Endothelial cell of umbilical vein (primary cell): ENCODE data around the gene ST8SIA2. TPM values are rescaled to one million over a fixed set of nuclear protein-coding genes. Genes with fewer than 3 reads are reported as not detected.

Source experiments
- BruUV-seq: library from RNA; stranded (reverse); fragments of 400-500 nt; replicated peaks from 2 replicates; lab custom pipeline; 2021; lab: Mats Ljungman, UMichigan
- CTCF ChIA-PET: fragments of 300-600, 350-600 bp; sonication (Branson Sonifier 250); formaldehyde crosslinking; loops from one replicate; lab custom pipeline; 2021; ENCODE audit warnings: antibody characterized with exemption, inconsistent platforms; lab: Charles Lee
- POLR2A ChIA-PET: fragments of 300-600, 350-600 bp; sonication (Branson Sonifier 250); formaldehyde crosslinking; loops from one replicate; lab custom pipeline; 2021; ENCODE audit warnings: antibody characterized with exemption, inconsistent platforms; lab: Charles Lee
- DNase-seq: peaks from one replicate; pipeline ENCODE4 v3.0.0-alpha.2; 2011; ENCODE audit warnings: low read depth, low spot score
- FAIRE-seq: peaks from 2 replicates; lab custom pipeline; 2011; peaks lifted over from hg19 to GRCh38; lab: Jason Lieb, UNC
- H2AFZ ChIP-seq: 2 replicates; pipeline ENCODE4 v1.6.0; 2012; ENCODE audit warnings: low read depth, low read length, control low read depth, inconsistent platforms
- H3K27ac ChIP-seq: 2 replicates; pipeline ENCODE4 v1.5.1; 2011; ENCODE audit warnings: low read depth, mild to moderate bottlenecking, control low read depth, low read length, moderate library complexity; ENCODE audit not compliant: insufficient read depth
- H3K27me3 ChIP-seq, 2 experiments: 2 replicates each; pipeline versions ENCODE4 v1.6.0 to v1.6.1; 2011; ENCODE audit warnings: low read length in 2 of 2, mixed read lengths in 1 of 2; ENCODE audit not compliant: control insufficient read depth in 2 of 2, insufficient read depth in 2 of 2
- H3K36me3 ChIP-seq, 2 experiments: 2 replicates in 1 of 2; 3 replicates in 1 of 2; pipeline ENCODE4 v1.5.1; 2011; ENCODE audit warnings: low read length in 2 of 2, mild to moderate bottlenecking in 1 of 2, moderate library complexity in 1 of 2; ENCODE audit not compliant: control insufficient read depth in 2 of 2, insufficient read depth in 2 of 2; ENCODE audit errors: extremely low read depth in 1 of 2
- H3K4me1 ChIP-seq: 3 replicates; pipeline ENCODE4 v1.5.1; 2011; ENCODE audit warnings: mild to moderate bottlenecking, low read length; ENCODE audit not compliant: control insufficient read depth, insufficient read depth; ENCODE audit errors: extremely low read depth
- H3K4me2 ChIP-seq: 2 replicates; pipeline ENCODE4 v1.6.1; 2011; ENCODE audit warnings: low read length, control low read depth, mixed read lengths; ENCODE audit not compliant: insufficient read depth
- H3K4me3 ChIP-seq, 3 experiments: fragments of 200-600 bp in 1 of 3; sonication (generic), shearing (Covaris generic) in 1 of 3; replicated peaks in 1 of 3; 2 replicates each; pipeline ENCODE4 v1.5.1; 2011 to 2016; ENCODE audit warnings: control low read depth in 3 of 3, low read length in 3 of 3, mild to moderate bottlenecking in 2 of 3, inconsistent platforms in 1 of 3, low read depth in 1 of 3, moderate library complexity in 1 of 3; ENCODE audit not compliant: insufficient read depth in 1 of 3
- H3K79me2 ChIP-seq: 2 replicates; pipeline ENCODE4 v1.6.0; 2012; ENCODE audit warnings: low read length, inconsistent platforms; ENCODE audit not compliant: control insufficient read depth, insufficient read depth
- H3K9ac ChIP-seq: replicated peaks from 2 replicates; pipeline ENCODE3; 2011; ENCODE audit warnings: low read length, control low read depth; ENCODE audit not compliant: insufficient read depth; ENCODE audit errors: extremely low read depth
- H3K9me1 ChIP-seq: replicated peaks from 3 replicates; pipeline ENCODE4 v1.6.0; 2011; ENCODE audit warnings: mild to moderate bottlenecking, low read length; ENCODE audit not compliant: control insufficient read depth, insufficient read depth; ENCODE audit errors: extremely low read depth
- H3K9me3 ChIP-seq: replicated peaks from 2 replicates; pipeline ENCODE4 v1.5.1; 2012; ENCODE audit warnings: low read length, inconsistent platforms; ENCODE audit not compliant: control insufficient read depth, insufficient read depth
- H4K20me1 ChIP-seq: replicated peaks from 2 replicates; pipeline ENCODE3; 2011; ENCODE audit warnings: mild to moderate bottlenecking, low read length; ENCODE audit not compliant: control insufficient read depth, insufficient read depth; ENCODE audit errors: extremely low read depth
- CTCF ChIP-seq, 2 donors: IDR thresholded peaks; 1 replicate in 1 of 2; 2 replicates in 1 of 2; pipeline ENCODE4 v1.5.1; 2011; ENCODE audit warnings: low read length in 2 of 2, mild to moderate bottlenecking in 2 of 2, moderate library complexity in 2 of 2, control low read depth in 1 of 2, inconsistent platforms in 1 of 2, low read depth in 1 of 2; ENCODE audit not compliant: insufficient read depth in 1 of 2; ENCODE audit errors: extremely low read depth in 1 of 2
- EZH2 ChIP-seq: IDR thresholded peaks from 2 replicates; pipeline ENCODE4 v1.6.1; 2012; ENCODE audit warnings: borderline replicate concordance, low read depth, mild to moderate bottlenecking, moderate library complexity, low read length, inconsistent platforms; ENCODE audit not compliant: severe bottlenecking
- FOS ChIP-seq: IDR thresholded peaks from 2 replicates; pipeline ENCODE4 v1.6.1; 2011; ENCODE audit warnings: mild to moderate bottlenecking, low read length, moderate library complexity, borderline replicate concordance; ENCODE audit not compliant: insufficient read depth
- GATA2 ChIP-seq: IDR thresholded peaks from 2 replicates; pipeline ENCODE4 v1.7.0; 2011; ENCODE audit warnings: low read depth, mild to moderate bottlenecking, moderate library complexity, mixed read lengths, low read length; ENCODE audit not compliant: insufficient read length, insufficient read depth
- JUN ChIP-seq: IDR thresholded peaks from 2 replicates; pipeline ENCODE4 v1.6.1; 2011; ENCODE audit warnings: borderline replicate concordance, low read depth; ENCODE audit not compliant: insufficient read length, insufficient read depth
- MAX ChIP-seq: IDR thresholded peaks from 2 replicates; pipeline ENCODE4 v1.6.1; 2011; ENCODE audit not compliant: insufficient read depth, insufficient read length
- MYC ChIP-seq: IDR thresholded peaks from one replicate; pipeline ENCODE4 v1.6.1; 2011; ENCODE audit warnings: mild to moderate bottlenecking, low read depth, low read length
- POLR2A ChIP-seq: IDR thresholded peaks from 2 replicates; pipeline ENCODE4 v1.6.1; 2012; ENCODE audit warnings: low read depth, mild to moderate bottlenecking, control low read depth, low read length
- POLR2AphosphoS5 ChIP-seq: IDR thresholded peaks from 2 replicates; pipeline ENCODE4 v1.6.1; 2012; ENCODE audit warnings: low read depth, mild to moderate bottlenecking, control low read depth, low read length, moderate library complexity; ENCODE audit not compliant: insufficient read depth
- dilution Hi-C: fragments of 300-500 bp; cut with MboI; formaldehyde crosslinking; loops from one replicate; pipeline ENCODE4 v1.15.0; 2019; ENCODE audit warnings: low sequenced_read_pairs; ENCODE audit not compliant: extremely low pct_ligation_motif_present
- intact Hi-C: fragments of 100-400 bp; cut with micrococcal nuclease; formaldehyde crosslinking; loops from one replicate; pipeline ENCODE4 v1.10.0; 2022
- polyA plus RNA-seq, 4 experiments: library from polyadenylated mRNA; depleted of rRNA in 3 of 4; stranded (reverse) in 3 of 4; unstranded in 1 of 4; fragments of >200 nt; gene quantifications; 2 replicates each; pipeline versions ENCODE4 v1.2.1 to v1.2.3, GENCODE V29; 2011 to 2012; ENCODE audit warnings: missing spikeins in 1 of 4
- total RNA-seq: library from RNA; stranded (reverse); gene quantifications from 2 replicates; pipeline ENCODE4 v1.2.3, GENCODE V29; 2021

Gene ST8SIA2
- total and polyA plus RNA-seq, 2 donors (not counting 3 experiments of a cell fraction or from before 2014, with no cell fraction given): 0.35 to 0.46 TPM

GRCh38 chr15:92409521-92409920 is 15.8 kb downstream of the ST8SIA2 start:
- H3K9me1 ChIP-seq: no peaks in the 10 kb centered on the region
- H3K4me2 ChIP-seq: no peak overlapping the region
- no peaks in the 10 kb centered on the region for H3K9me3 ChIP-seq
- no peaks in the 10 kb centered on the region for H3K79me2 ChIP-seq
- no peak overlapping the region for H2AFZ ChIP-seq
- no peaks in the 10 kb centered on the region for H3K4me1 ChIP-seq
- TF ChIP-seq FOS: no peak
- TF ChIP-seq MAX: no peak
- no peak for TF ChIP-seq JUN
- no peak for TF ChIP-seq MYC
- TF ChIP-seq GATA2: no peak
- no peak for TF ChIP-seq CTCF (IDR thresholded peaks at IDR 0.05; ENCODE audit: extremely low read depth in 1 of 2, insufficient read depth in 1 of 2, low read depth in 1 of 2, low read length in 2 of 2)
- TF ChIP-seq POLR2AphosphoS5: no peak
- no peak for TF ChIP-seq POLR2A
- TF ChIP-seq EZH2: no peak
- H4K20me1 ChIP-seq: no peaks in the 10 kb centered on the region
- DNase-seq (no peak), FAIRE-seq (no peak)
- H3K36me3 ChIP-seq: no peaks in the 10 kb centered on the region
- POLR2A ChIA-PET: no interaction called here
- no peak overlapping the region for H3K27ac ChIP-seq
- H3K27me3 ChIP-seq: no peaks in the 10 kb centered on the region
- no TSS peak for BruUV-seq
- H3K9ac ChIP-seq: no peak overlapping the region
- dilution Hi-C loops (no loop called here), intact Hi-C loops (no loop called here)
- CTCF ChIA-PET: no interaction called here
- no peak overlapping the region for H3K4me3 ChIP-seq
